Hindlimb muscle (tissue), 1 donor: ENCODE measurements around the gene CAPN14. TPM values are rescaled to one million over a fixed set of nuclear protein-coding genes. Genes with fewer than 3 reads are reported as not detected.

ENCODE experiments used
- DNase-seq: peaks from one replicate; pipeline ENCODE4 v3.0.0-alpha.2; 2013
- polyA plus RNA-seq: library from polyadenylated mRNA; unstranded; fragments of 120-200 nt; gene quantifications from one replicate; pipeline ENCODE4 v1.2.1, GENCODE V29; 2013; ENCODE audit not compliant: insufficient read length

Gene CAPN14
- polyA plus RNA-seq, 1 donor: 0.09 TPM

GRCh38 chr2:31138037-31138962 is 79.0 kb downstream of the CAPN14 start, which contains the start of gene GALNT14:
Gene GALNT14, minus strand, starts transcription at chr2:31138440. Its CDS starts 354 bp downstream, at chr2:31138086.
- peak; percentile 38 for DNase-seq

- DNase-seq: peak; percentile 18
These were observed 79.9 kb downstream of the CAPN14 start for GRCh38 chr2:31137211-31138036.

GRCh38 chr2:31136732-31137131 is 80.6 kb downstream of the CAPN14 start:
- no peak for DNase-seq

GRCh38 chr2:31136000-31136399 is 81.3 kb downstream of the CAPN14 start:
- DNase-seq: no peak

DNA sequence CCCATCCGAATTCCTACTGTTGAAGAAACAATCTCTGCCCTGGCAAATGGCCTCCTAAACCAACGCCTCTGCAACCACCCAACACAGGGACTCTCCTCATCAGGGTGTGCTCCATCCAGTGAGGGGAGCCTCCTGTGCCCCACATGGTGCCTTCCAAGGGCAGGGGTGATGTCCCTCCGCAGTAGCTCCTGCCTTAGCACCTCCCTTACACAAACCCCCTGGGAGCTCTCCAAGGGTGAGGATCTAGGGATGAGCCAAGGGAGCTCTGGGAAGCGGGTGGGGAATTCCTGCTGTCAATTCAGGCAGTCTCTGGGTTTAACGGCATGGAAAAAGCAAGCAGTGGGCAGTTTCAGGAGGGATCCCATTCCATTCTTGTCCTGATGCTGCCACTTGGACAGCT is 82.8 kb downstream of the CAPN14 start:
- DNase-seq: no peak

- DNase-seq: no peak
These were observed 84.5 kb downstream of the CAPN14 start for GRCh38 chr2:31132786-31133185.

DNA sequence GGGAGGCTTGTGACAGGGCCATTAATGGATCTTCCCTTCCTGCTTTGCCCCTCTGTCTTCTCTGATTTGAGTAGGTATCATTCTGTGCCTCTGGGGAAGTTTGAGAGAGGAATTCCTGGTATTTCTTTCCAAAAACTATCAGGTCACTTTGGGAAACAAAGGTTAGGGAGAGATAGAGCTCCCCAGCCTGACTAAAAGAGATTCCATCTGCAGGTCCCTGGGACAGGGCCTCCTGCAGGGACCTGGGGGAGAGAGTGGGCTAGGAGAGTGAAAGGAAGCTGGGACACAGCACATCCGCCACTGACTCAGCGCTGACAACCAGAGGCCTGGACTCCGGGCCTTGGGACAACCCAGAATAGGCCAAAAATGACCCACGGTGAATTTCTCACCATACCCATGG is 85.4 kb downstream of the CAPN14 start:
- no peak for DNase-seq

DNA sequence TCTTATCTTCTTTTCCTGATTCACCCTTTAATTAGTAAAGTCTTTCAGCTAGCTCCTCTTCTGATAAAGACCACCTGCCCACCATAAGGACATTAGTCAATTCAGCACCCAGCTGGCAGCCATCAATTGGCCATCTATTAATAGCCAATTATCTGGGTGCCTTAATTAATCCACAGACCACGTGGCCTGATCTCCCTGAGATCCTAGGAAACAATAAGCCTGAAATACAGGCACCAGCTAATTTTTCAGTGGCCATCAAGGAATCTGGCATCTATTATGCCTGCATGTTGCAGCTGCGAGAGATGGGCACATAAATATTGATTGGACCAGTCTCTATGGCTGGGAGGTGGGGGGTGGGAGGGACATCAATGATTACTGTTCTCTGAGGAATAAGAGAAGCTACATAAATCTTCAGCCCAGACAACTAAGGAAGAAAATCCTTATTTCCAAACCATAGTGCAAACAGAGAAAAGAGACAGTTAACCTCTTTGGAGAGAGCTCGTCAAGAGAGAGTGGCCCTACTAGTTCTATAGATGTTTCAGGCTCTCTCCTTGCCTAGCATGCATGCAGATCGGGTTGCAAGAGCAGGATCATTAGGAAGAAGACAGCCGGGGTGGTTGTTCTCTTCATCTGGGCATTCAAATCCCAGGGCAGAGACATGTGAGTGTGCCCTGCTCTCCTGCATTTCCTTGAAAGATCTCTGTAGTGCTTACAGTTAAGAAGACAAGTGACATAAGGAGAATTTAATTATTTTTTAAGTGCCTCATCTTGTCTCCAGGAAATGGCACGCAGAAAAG is 87.7 kb downstream of the CAPN14 start:
- no peak for DNase-seq

DNA sequence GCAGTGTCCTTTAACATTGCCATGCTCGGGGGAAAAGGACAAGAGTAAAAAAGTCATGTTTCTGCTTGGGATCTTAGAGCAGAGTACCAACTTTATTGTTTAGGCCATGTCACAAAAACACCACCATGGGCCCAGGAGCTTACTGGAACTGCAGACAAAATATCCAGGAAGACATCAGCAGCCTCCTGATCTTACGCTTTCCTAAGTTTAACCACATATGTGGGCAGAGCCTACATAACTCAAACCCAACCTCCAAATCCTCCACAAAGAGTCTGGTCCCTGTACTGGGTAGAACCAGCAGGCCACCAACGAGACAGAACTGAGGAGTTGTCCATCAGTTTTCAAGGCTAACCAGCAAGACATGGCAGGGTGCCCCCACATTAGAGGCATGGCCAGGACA is 89.4 kb downstream of the CAPN14 start:
- DNase-seq: no peak

DNA sequence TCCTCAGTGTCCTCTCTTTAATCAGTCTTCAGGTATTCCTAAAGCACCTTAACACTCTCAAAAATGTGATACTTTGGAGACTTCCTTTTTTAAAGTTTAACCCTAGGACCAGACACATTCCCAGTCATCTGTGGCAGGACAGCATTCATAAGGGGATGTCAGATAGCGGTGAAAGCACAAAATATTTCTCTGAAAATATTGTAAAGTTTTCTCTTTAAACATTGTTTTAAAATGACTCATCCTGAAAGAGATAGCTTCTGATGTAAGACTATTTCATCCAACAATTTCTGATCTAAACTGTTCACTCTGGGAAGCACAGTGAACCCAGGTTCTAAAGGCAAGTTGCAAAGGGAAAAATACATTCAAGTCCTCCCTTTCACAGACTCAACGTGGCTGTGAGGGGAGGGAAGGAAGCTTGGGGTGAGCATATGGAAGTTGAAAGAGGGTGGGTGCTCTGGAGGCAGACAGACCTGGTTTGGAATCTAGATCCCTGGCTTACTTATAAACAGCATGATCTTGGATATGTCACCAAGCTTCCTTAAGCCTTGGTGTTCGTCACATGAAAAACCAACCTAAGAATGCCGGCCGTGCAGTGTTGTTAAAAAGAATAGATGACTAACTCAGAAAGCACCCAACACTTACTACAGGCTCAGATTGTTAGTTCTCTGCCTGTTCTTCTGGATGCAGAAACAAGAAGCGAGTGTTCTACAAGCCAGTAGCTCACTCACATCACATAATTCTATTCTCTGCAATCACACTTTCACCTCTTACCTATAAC is 91.2 kb downstream of the CAPN14 start:
- no peak for DNase-seq

- no peak for DNase-seq
These were observed 92.4 kb downstream of the CAPN14 start for GRCh38 chr2:31124904-31125303.

Other genes with a start within 250 kb of the CAPN14 start
- 1.5 TPM for gene GALNT14, start 79.1 kb downstream of the CAPN14 start, polyA plus RNA-seq
- gene EHD3, start 16.6 kb upstream of the CAPN14 start, polyA plus RNA-seq: 3.6 TPM
- not detected for gene XDH, start 197.2 kb upstream of the CAPN14 start, polyA plus RNA-seq